Suppressor macrophage treated with lipopolysaccharide for 1 hour (primary cell): ENCODE data around the gene FRG2C.
"Not testable (repeated sequence)": the region's sequence is repeated elsewhere in the genome, so short reads cannot be mapped to it uniquely, and the experiment has no call there.

Experiments
- DNase-seq, 3 donors: peaks; one replicate each; pipeline ENCODE4 v3.0.0-alpha.2; 2020 to 2022

Gene FRG2C

DNA sequence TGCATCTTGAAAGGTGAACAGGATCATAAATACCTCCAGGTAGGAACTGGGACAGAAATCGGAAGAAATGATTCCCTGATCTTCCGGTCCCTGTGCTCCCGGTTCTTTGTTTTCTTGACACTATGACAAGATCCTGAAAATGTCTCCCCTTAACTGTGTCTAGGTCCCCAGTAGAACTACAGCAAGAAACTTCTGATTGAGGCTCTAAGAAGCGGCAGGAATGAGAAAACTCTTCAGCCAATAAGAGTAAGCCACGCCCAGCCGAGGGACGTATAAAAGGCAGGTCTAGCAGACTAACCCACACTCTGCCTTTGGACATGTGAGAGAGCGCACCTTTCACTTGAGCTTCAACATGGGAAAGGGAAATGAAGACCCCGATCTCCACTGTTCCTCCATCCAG, at the start of gene FRG2C:
Gene FRG2C (plus strand): TSS at position 301 of the 400 bp plus-strand sequence. CDS start 52 bp downstream, at position 353.
- DNase-seq: not testable (repeated sequence)

DNA sequence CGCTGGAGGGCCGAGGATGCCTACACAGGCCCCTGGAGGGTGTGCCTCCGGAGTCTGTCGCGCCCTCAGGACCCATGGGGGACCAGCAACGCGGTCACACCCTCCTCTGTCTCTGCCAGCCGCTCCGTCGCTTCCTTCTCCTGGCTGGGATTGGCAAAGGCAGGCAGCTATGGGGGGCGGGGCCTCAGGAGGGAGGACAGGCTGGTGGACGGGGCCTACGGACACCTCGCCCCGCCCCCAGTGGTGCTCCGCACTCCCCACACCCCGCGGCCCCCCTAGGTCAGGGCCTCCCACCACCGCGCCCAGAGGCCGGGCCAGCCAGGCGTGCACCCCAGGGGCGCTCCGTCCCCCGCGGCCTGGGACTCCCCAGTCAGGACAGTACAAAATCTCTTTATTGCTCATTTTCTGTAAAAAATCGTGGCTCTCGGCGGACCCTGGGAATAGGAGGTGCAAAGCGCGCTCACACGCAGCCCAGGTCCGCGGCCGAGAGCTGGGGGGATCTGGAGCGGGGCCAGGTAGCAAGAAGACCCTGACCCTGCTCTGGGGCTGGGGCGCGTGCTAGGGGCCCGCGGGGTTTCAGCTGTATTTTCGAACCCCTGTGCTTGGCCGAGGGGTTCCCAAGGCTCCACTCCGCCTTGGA, 45.3 kb upstream of the FRG2C start:
- DNase-seq: peak in 1 of 3 donors; percentile 29

- DNase-seq: not testable (repeated sequence)
Measured at GRCh38 chr3:75619481-75620031, 44.6 kb upstream of the FRG2C start.

- DNase-seq: not testable (repeated sequence)
Measured at GRCh38 chr3:75621772-75622171, 42.4 kb upstream of the FRG2C start.

- not testable (repeated sequence) for DNase-seq
Measured at GRCh38 chr3:75623656-75624055, 40.5 kb upstream of the FRG2C start.

DNA sequence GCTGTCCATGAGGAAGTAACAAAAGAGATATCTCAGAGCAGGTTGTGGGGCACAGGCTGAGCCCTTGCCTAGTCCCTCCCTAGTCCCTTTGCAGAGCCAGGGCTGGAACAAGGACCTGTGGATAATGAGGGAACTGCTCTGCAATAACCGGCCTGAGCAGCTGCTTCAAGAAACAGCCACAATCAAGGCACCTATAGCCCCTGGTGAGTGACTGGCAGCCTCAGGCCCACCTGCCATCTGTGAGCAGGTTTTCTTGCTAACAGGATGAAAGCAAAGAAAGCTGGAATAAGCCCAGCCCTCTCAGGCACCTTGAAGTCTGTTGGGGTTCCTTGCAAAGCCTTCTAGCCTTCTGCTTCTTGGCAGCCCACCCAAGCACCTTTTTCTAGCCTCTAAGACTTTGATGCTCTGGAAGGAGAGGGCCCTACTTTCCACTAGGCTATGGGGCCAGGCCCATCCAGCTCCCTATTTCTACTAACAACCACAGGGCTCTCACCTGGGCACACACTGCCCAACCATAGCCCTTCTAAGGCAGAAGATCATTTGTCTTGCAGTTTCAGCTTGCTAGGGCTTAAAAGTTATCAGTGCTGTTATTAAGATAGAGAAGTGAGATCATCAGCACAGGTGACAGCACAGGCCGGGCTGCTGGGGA, 33.1 kb upstream of the FRG2C start:
- not testable (repeated sequence) for DNase-seq

GRCh38 chr3:75631541-75631940, 32.6 kb upstream of the FRG2C start:
- DNase-seq: no peak

DNA sequence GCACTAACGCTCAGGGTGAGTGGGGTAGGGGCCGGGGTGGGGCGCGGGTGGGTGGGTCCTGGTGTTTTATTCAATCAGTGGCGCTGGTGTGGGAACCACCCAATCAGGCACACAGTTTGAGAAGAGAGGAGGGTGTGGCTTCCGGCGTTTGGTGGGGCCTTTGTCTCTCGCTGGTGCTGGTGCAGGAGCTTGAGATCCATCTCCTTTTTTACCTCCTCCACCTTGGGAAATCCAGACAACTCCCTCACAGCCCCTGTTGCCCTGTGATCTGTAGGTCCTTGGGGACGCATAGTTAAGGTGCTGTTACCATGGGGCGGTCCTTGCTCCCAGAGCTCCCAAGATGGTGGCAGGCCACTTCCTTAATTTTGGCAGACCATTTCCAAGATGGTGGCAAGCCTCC, 25.2 kb upstream of the FRG2C start:
- not testable (repeated sequence) for DNase-seq

DNA sequence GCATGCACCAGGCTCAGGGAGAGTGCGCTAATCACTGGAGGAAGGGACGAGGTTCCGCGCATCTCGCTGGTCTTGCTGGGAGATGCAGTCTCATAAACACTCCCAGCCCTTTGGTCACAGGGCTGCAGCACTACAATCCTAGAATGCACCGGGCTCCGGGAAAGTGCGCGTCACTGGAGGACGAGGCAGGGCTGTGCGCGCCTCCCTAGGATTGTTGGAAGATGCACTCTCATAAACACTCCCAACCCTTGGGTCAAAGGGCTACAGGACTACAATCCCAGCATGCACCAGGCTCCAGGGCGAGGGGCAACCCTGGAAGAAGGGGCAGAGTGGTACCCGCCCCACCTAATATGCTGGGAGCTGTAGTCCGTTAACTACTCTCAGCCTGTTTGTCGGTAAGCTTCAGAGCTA, 23.0 kb upstream of the FRG2C start:
- DNase-seq: peak; percentile 64 to 84 (median 67)

GRCh38 chr3:75643031-75643800, 20.9 kb upstream of the FRG2C start:
- peak; percentile 52 to 57 (median 55) for DNase-seq

GRCh38 chr3:75645548-75645947, 18.6 kb upstream of the FRG2C start:
- not testable (repeated sequence) for DNase-seq

- no peak for DNase-seq
Measured at GRCh38 chr3:75650191-75650590, 13.9 kb upstream of the FRG2C start.

- not testable (repeated sequence) for DNase-seq
Measured at GRCh38 chr3:75655101-75655904, 8.8 kb upstream of the FRG2C start.

DNA sequence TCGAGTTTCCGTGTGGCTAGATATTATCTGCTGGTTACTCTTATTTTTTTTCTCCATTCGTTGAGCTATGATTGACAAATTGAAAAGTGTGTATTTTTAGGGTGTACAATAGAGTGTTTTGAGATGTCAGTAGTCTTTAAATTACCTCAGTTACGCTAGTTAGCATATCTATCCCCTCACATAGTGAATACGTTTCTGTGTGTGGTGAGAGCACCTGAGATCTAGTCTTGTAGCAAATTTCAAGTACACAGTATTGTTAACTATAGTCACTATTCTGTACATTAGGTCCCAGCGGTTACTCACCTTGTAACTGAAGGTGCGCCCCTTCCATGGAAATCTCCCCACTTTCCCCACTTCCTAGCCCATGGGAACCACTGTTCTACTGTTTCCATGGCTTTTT, 8.2 kb upstream of the FRG2C start:
- not testable (repeated sequence) for DNase-seq

DNA sequence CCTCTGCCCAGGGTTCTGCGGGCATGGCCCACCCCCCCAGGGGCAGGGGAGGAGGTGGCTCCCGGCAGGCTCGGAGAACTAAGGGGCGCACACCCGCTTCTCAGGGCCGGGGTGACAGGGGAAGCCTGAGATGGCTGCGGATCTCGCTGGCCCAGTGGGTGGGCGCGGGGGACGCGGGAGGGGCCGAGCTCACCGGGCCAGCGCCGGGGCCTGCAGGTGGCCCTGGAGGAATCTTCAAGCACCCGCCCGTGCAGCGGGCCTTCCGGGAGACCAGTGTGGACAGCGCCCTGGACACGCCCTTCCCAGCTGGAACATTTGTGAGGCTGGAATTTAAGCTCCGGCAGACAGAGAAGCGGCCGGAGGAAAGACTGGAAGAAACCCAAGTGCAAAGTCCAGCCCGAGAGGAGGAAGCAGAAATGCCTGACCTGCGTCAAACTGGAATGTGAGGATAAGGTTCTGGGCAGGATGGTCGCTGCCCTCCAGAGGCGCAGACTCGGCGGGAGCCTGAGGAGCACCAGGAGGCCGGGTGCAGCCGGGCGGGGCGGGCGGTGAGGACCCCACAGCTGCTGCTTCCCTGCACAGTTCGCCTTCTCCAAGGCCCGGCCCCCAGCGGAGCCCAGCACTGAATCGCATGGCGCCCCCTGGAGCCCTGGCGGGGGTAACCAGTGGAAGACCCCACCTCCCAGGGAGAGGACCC, 5.6 kb upstream of the FRG2C start:
- peak in 1 of 3 donors; percentile 15 for DNase-seq

- not testable (repeated sequence) for DNase-seq
Measured at GRCh38 chr3:75659108-75659433, 5.1 kb upstream of the FRG2C start.

DNA sequence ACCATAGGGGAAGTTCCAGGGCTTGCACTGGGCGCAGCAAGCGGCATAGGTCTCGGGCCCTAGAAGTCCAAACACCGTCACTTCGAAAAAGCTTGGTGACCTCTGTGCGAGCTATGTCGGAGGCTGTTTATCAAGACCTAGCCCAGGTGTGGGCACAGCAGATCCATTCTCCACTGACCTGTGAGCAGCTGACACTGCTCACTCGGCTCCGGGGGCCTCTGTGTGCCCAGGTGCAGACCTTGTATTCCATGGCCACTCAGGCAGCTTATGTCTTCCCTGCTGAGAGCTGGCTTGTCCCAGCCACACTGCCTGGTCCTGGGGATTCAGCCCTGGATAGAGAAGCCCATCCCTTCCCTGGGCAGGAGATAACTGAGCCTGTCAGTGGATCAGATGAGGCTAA, 1.5 kb downstream of the FRG2C start:
- not testable (repeated sequence) for DNase-seq

DNA sequence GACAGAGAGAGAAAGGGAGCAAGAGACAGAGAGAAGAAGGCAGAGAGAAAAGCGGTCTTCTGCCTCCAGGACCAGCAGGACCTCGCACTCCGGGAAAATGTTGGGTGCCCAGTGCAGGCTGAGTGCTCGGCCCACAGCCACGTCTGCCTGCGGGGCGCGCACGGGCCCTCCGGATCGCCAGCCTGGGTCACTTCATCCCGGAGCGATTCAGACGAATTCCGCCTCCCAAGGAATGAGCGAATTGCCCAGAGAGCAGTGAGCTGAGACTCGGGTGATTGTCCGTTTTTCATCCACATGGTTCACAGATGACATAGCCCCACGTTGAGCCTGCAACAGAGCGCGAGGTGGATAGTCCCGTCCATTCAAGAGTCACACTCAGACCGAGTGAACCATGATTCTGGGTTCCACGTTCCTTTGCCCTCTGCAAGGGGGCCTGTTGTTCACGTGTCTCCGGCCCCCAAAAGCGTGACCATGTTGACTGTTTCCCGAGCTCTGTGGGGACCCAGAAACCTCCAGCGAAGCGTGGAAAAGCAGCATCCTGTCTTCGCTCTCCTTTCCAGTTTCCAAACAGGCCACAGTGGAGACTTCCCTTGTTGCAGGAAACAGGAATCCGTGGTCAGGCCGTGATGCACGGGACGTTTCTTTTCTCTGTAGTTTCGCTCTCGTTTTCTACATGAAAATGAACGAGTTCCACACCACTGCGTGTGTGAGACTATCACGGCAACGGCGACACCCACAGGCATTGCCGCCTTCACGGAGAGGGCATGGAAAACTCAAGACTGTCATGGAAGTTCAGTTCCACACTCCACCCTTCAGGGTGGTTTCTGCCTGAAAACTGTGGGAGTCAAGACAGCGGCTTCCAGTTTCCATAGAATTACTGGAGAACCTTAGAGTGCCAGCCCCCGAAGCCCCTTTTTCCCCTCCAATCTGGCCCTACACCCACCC, 3.9 kb downstream of the FRG2C start:
- DNase-seq: peak; percentile 15 to 40 (median 22)

DNA sequence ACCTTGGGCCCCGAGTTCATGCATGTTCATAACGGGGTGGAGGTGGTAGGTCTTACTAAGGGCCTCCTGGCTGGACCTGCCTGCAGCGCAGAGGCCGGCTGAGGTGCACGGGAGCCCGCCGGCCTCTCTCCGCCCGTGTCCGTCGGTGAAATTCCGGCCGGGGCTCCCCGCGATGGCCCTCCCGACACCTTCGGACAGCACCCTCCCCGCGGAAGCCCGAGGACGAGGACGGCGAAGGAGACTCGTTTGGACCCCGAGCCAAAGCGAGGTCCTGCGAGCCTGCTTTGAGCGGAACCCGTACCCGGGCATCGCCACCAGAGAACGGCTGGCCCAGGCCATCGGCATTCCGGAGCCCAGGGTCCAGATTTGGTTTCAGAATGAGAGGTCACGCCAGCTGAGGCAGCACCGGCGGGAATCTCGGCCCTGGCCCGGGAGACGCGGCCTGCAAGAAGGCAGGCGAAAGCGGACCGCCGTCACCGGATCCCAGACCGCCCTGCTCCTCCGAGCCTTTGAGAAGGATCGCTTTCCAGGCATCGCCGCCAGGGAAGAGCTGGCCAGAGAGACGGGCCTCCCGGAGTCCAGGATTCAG, 4.7 kb downstream of the FRG2C start:
- not testable (repeated sequence) for DNase-seq
